GM18858 (cell line): ENCODE results near the gene SHC2.
"Not testable (repeated sequence)": the region's sequence is repeated elsewhere in the genome, so short reads cannot be mapped to it uniquely, and the experiment has no call there.

Source experiments
- ATAC-seq: cut with Tn5 transposase; IDR thresholded peaks from one replicate; pipeline ENCODE4 v1.9.1; 2021; ENCODE audit not compliant: unreplicated experiment

Gene SHC2

GRCh38 chr19:492091-492531, 31.3 kb upstream of the SHC2 start:
- ATAC-seq = no peak

GRCh38 chr19:491146-491741, 30.4 kb upstream of the SHC2 start:
- ATAC-seq = no peak

- ATAC-seq = no peak
These were observed 28.8 kb upstream of the SHC2 start for GRCh38 chr19:489418-490196.

DNA sequence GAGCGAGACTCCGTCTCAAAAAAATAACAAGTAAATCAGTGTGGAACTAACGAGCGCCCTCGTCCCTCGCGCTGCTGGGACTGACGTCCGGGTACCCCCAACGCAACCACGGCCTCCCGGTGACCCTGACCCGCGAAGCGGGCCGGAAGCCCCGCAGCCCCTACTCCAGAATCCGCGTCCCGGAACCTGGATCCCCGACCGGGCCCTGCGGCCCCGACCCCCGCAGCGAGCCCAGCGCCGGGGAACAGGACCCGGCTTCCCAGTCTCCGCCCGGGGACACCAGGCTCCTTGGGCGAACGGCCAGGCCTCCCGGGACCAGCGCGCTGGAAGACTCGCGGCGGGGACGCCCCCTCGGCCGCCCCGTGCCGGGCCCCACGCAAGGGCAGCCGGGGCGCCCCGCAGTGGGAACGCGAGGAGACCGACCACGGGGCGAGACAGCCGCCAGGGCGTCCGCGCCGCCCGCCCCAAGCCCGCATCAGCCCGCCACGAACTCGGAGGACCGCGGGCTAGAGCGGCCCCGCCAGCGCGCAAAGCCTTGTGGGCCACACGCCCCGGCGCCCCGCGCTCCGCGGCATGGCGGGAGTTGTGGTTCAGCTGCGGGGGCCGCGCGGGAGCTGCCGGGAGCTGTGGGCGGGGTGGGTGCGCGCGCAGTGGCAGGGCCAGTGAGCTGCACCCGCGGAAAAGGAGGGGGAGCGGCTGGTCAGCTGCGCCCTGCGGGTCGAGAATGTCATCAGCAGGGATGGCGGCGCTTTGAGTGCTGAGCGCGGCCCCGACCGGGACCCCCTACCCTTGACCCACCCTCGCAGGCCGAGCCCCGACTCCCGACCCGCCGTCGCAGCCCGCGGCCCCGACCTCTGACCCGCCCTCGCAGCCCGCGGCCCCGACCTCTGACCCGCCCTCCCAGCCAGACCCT, 27.9 kb upstream of the SHC2 start:
- peak; percentile 73 for ATAC-seq

DNA sequence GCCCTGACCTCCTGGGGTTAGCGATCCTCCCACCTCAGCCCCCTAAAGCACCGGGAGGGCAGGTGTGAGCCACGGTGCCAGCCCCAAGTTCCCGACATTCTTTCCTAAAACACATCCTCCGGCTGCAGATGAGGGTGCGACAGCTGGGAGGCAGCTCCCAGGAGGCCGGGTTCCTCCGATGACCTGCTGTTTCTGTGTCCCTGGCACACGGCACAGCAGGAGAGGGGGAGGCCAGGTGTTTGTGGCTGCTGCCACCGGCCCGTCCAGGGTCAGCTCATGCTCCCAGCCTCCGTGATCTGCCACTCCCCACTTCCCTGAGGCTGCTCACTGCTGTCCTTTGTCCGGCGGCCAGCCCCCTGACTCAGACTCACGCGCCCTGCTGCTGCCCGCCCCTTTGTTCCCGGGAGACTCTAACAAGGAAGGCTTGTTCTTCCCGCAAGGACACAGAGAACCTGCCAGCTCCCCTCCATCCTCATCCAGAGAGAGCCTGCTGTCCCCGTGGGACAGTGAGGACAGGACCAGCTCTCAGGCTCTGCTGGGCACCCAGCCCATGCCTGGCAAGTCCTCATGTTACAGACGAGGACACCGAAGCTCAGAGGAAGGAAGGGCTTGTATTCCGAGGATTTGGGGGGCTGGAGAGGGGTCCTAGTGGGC, 24.9 kb upstream of the SHC2 start:
- ATAC-seq = no peak

DNA sequence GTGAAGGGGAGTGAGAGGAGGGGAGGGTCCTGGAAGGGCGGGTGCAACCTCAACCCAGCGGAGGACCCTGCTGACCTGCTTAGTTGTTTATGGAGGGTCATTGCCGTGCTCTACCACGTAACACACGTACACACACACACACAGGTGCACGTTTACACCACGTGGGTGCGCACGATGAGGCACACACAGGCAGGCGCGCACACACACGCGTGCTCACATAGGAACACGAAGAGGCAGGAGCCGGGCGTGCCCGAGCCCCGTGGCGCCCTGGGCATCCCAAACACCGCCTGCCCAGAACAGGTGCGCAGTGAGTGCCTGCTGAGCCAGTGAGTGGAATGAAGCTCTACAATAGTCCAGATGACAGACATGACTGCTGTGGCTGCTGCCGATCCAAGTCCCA, 24.2 kb upstream of the SHC2 start:
- no peak for ATAC-seq

DNA sequence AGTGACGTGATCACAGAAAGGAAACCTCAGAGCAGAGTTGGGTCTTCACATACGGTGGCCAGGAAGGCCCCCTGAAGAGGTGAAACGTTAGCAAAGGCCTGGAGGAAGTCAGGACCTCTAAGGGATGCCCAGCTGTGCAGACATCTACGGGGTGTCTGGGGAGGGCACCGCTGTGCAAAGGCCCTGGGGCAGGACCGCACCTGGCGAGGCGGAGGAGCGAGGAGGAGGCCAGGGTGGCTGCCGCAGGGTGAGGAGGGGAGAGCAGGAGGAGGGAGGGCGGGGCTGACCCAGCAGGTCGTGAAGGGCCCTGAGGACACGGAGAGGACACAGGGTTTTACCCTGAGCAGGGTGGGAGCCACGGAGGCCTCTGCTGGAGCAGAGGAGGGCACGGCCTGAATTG, 23.7 kb upstream of the SHC2 start:
- ATAC-seq = no peak

DNA sequence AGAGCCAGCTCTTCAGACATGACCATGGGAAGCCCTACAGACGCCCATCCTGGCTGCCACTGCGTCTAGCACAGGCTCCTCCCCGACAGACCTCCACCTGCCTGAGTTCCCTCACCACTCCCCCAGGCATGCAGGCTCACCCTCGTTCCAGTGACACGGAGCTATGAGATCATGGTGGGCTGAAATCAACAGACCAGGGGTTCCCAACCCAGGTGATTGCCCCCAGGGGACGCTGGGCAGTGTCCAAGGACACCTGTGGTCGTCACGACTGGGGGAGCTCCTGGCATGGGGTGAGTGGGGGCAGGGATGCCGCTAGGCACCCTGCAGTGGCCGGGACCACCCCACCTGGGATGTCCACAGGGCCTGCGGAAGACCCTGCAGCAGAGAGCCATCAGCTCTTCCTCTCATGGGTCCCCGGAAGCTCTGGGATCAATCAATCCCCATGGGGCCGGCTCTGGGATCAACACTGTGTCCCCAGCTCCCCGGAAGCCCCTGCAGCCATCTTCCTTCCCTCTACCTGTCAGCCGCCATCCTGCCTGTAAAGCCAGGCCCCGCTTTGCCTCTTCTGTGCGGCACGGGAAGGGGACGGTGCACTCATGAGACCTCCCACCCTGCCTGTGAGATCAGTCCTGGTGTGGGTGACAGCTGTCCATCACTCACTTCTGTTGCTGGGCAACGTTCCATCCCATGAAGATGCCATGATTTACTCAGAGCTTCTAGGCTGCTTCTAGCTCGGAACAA, 22.7 kb upstream of the SHC2 start:
- ATAC-seq = no peak

GRCh38 chr19:482186-483041, 21.6 kb upstream of the SHC2 start:
- ATAC-seq = no peak

DNA sequence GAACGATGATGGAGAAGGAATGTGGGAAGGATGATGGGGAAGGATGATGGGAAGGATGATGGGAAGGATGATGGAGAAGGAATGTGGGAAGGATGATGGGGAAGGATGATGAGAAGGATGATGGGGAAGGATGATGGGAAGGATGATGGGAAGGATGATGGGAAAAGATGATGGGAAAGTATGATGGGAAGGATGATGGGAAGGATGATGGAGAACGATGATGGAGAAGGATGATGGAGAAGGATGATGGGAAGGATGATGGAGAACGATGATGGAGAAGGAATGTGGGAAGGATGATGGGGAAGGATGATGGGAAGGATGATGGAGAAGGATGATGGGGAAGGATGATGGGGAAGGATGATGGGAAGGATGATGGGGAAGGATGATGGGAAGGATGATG, 20.3 kb upstream of the SHC2 start:
- ATAC-seq = not testable (repeated sequence)

GRCh38 chr19:480016-480855, 19.4 kb upstream of the SHC2 start:
- no peak for ATAC-seq

DNA sequence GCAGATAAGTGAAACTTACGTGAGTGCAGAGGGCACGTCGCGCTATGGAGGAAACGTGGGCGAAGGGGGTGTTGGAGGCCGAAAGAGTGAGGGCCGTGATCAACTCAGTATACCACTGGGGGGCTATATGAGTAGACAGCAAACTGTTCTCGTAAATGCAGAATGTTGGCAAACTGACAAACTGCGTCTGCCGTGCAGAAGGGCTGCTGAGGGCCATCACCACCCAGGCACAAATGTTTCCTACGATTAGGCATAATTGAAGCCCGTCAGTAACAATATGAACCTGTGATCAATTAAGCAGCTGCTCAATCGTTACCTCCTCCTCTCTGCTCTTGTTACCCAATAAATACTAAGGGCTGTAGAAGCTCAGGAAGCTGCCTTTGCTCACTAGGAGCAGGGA, 18.1 kb upstream of the SHC2 start:
- ATAC-seq = no peak

DNA sequence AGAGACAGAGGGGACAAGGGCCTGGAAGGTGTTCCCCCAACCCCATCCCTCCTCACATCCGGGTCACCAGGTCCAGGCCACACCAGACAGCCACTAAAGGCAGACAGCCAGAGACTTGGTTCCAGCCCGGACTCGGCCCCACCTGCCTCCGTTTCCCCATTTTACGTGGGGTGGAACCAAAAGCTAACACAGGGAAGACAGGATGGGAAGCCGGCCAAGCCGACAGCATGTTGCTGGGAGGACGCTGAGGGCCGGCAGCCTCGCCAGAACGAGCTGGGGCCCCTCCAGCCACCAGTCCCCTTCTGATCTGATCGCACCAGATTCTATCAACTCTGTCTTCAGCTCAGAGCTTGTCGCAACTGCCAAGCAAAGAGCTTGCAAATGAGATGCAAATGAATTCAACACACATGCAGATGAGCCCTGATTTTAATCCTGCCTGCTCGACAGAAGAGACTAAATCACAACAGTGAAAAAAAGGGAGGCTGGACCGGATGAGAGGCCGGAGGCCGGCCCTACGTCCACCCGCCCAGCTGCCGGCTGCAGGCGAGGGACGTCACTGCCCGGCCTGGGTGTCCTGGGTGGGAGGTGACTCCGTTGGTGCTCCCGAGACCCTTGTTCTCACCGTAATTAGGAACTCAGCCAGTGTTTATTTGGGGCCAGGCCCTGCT, 17.5 kb upstream of the SHC2 start:
- ATAC-seq = no peak

DNA sequence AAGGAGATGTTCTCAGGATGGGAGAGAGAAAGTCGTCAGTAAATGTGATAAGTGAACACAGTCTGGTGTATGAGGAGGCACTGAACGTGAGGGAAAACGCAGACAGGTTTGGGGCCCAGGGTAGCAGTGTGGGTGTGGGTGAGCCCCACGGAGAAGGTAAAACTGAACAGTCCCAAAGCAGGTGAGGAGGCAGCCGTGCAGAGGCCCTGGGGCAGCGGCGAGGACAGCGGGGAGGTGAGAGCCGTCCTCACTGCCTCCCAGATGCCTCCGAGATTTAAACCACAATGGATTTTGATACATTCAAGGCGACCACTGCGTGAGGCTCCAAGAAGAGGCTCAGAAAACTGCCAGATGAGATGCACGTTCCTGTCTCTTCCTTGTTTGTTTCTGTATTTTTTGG, 14.5 kb upstream of the SHC2 start:
- ATAC-seq = no peak

- no peak for ATAC-seq
These were observed 13.6 kb upstream of the SHC2 start for GRCh38 chr19:474126-475078.

- ATAC-seq = no peak
These were observed 11.4 kb upstream of the SHC2 start for GRCh38 chr19:472005-472858.
